Liver (tissue), 9 donors: Measurements from ENCODE around the gene MKI67. TPM values are rescaled to one million over a fixed set of nuclear protein-coding genes. Genes with fewer than 3 reads are reported as not detected.

ENCODE experiments used
- DNase-seq: peaks from one replicate; pipeline ENCODE4 v3.0.0-alpha.2; 2017; ENCODE audit warnings: low spot score
- H3K27ac ChIP-seq, 2 donors: one replicate each; pipeline ENCODE4 v1.7.0; 2013; ENCODE audit warnings: inconsistent platforms in 2 of 2, low read length in 2 of 2, control low read depth in 1 of 2, low read depth in 1 of 2, mild to moderate bottlenecking in 1 of 2
- H3K27me3 ChIP-seq, 4 donors: one replicate each; pipeline versions ENCODE4 v1.6.1 to v1.7.0; 2013; ENCODE audit warnings: low read length in 3 of 4, inconsistent platforms in 1 of 4, mild to moderate bottlenecking in 1 of 4, moderate library complexity in 1 of 4; ENCODE audit not compliant: control insufficient read depth in 4 of 4, insufficient read depth in 4 of 4
- H3K36me3 ChIP-seq, 4 donors: one replicate each; pipeline versions ENCODE4 v1.6.1 to v1.7.0; 2013; ENCODE audit warnings: low read length in 3 of 4, mild to moderate bottlenecking in 3 of 4, low read depth in 1 of 4, moderate library complexity in 1 of 4; ENCODE audit not compliant: control insufficient read depth in 4 of 4, insufficient read depth in 3 of 4
- H3K4me1 ChIP-seq, 4 donors: one replicate each; pipeline versions ENCODE4 v1.6.1 to v1.7.0; 2013; ENCODE audit warnings: low read length in 3 of 4, mild to moderate bottlenecking in 3 of 4, moderate library complexity in 1 of 4; ENCODE audit not compliant: control insufficient read depth in 4 of 4, insufficient read depth in 4 of 4
- H3K4me3 ChIP-seq, 3 donors: one replicate each; pipeline versions ENCODE4 v1.6.1 to v1.7.0; 2013; ENCODE audit warnings: low read length in 3 of 3, control low read depth in 1 of 3, low read depth in 1 of 3, mild to moderate bottlenecking in 1 of 3
- H3K9ac ChIP-seq, 2 donors: one replicate each; pipeline ENCODE4 v1.7.0; 2013; ENCODE audit warnings: low read length in 2 of 2, mild to moderate bottlenecking in 2 of 2, moderate library complexity in 2 of 2, control low read depth in 1 of 2, low read depth in 1 of 2
- H3K9me3 ChIP-seq, 4 donors: one replicate each; pipeline versions ENCODE4 v1.6.1 to v1.7.0; 2013; ENCODE audit warnings: low read length in 3 of 4; ENCODE audit not compliant: control insufficient read depth in 4 of 4
- EGR1 ChIP-seq, 2 donors: IDR thresholded peaks; 2 replicates each; pipeline ENCODE4 v1.6.1; 2016 to 2018; ENCODE audit warnings: antibody characterized with exemption in 2 of 2, low read depth in 2 of 2
- FOXA1 ChIP-seq: IDR thresholded peaks from 2 replicates; pipeline ENCODE4 v1.6.1; 2016; ENCODE audit warnings: antibody characterized with exemption
- GABPA ChIP-seq, 2 donors: IDR thresholded peaks in 1 of 2; conservative IDR thresholded peaks in 1 of 2; 2 replicates each; pipeline ENCODE4 v1.6.1; 2016; ENCODE audit warnings: antibody characterized with exemption in 2 of 2, mild to moderate bottlenecking in 1 of 2, moderate library complexity in 1 of 2
- HNF4A ChIP-seq, 2 donors: conservative IDR thresholded peaks; 2 replicates each; pipeline ENCODE4 v1.6.1; 2016; ENCODE audit warnings: antibody characterized with exemption in 2 of 2, mild to moderate bottlenecking in 2 of 2
- HNF4G ChIP-seq: IDR thresholded peaks from 2 replicates; pipeline ENCODE4 v1.6.1; 2016; ENCODE audit warnings: antibody characterized with exemption
- RAD21 ChIP-seq, 2 donors: IDR thresholded peaks; 2 replicates each; pipeline ENCODE4 v1.6.1; 2016; ENCODE audit warnings: antibody characterized with exemption in 2 of 2, mild to moderate bottlenecking in 2 of 2
- SP1 ChIP-seq: IDR thresholded peaks from 2 replicates; pipeline ENCODE4 v1.6.1; 2018; ENCODE audit warnings: antibody characterized with exemption, mild to moderate bottlenecking
- TAF1 ChIP-seq: conservative IDR thresholded peaks from 2 replicates; pipeline ENCODE4 v1.6.1; 2016; ENCODE audit warnings: antibody characterized with exemption, mild to moderate bottlenecking
- ZBTB33 ChIP-seq: IDR thresholded peaks from 2 replicates; pipeline ENCODE4 v1.6.1; 2016; ENCODE audit warnings: antibody characterized with exemption
- WGBS: extraction: QIAGEN DNeasy Blood & Tissue Kit; methylation state at CpG from one replicate; pipeline ENCODE4 v1.1.7; 2013; 5-methylcytosine and 5-hydroxymethylcytosine counted together
- polyA plus RNA-seq, 2 donors: library from polyadenylated mRNA; stranded (reverse) in 1 of 2; unstranded in 1 of 2; fragments of 200-250 nt in 1 of 2; fragments of >200 nt in 1 of 2; fragmentation: Nextera tagmentation in 1 of 2; extraction: Ambion mirVana in 1 of 2; gene quantifications; one replicate each; pipeline versions ENCODE4 v1.2.1 to v1.2.3, GENCODE V29; 2013 to 2015
- total RNA-seq, 2 donors: library from RNA; depleted of rRNA; stranded (reverse); fragments of >200 nt; gene quantifications; one replicate each; pipeline ENCODE4 v1.2.3, GENCODE V29; 2014
- donor health status: healthy.
- donor health status: healthy.
- donor health status: healthy.
- donor health status: healthy.
- donor health status: healthy.

Gene MKI67
- total and polyA plus RNA-seq, 4 donors, result 0.25 to 54.5 (median 1.1) TPM

- peaks cover 0 to 3% (median under 1%) of the 10 kb centered on the region in 4 donors for H3K36me3 ChIP-seq
- H3K9me3 ChIP-seq, result no peaks in the 10 kb centered on the region
- H3K4me3 ChIP-seq, result no peak overlapping the region
- H3K27me3 ChIP-seq, result peaks cover 0 to under 1% (median 0%) of the 10 kb centered on the region in 4 donors
- WGBS, result 96% methylated on average over 25 of the region's 25 CpGs
- no peak overlapping the region for H3K9ac ChIP-seq
- no peak for DNase-seq
- TF ChIP-seq EGR1 (IDR thresholded peaks at IDR 0.05; ENCODE audit: low read depth in 2 of 2), result no peak
- TF ChIP-seq FOXA1, result no peak
- H3K27ac ChIP-seq, result peak overlapping the region in 1 of 2 donors; percentile 43
- no peaks in the 10 kb centered on the region for H3K4me1 ChIP-seq
Measured at GRCh38 chr10:128055061-128055868, 71.0 kb downstream of the MKI67 start.

DNA sequence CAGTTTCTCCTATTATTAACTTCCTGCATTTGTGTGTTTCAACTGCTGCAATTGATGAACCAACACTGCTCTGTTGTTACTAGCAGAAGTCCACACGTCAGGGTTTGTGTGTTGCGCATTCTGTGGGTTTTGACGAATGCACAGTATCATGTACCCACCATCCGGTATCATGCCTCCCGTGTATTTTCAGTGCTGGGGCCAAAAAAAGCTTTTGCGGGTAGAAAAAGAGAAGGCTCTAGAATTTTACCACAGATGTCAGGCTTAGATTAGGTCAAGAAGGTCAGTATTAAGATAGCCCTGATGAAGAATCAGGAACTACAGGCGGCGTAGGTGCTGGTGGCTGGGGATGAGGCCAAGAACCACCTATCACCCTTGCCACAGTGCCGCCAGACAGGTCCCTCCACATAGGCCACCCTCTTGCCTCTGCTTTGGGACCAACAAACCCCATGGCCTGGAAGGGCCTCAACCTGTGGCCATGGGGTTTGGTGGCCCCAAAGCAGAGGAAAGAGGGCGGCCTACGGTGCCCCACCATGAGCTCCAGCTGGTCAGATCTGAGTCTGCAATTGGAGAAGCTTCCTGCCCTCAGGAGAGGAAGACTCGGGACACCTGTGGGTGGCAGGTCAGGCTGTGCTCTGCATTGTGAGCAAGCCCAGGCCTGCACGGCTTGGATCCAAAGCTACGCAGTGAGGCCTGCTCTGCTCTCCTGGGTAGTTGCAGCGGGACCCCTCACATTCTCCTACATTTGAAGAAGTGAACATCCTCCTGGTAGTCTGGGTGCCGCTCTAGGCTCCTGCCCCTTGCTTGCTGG lies 71.9 kb downstream of the MKI67 start:
- TF ChIP-seq HNF4G, result no peak
- TF ChIP-seq SP1, result no peak
- TF ChIP-seq FOXA1, result no peak
- TF ChIP-seq RAD21 (IDR thresholded peaks at IDR 0.05), result no peak
- no peak for TF ChIP-seq ZBTB33
- TF ChIP-seq TAF1, result no peak
- H3K4me3 ChIP-seq, result no peak overlapping the region
- H3K4me1 ChIP-seq, result no peaks in the 10 kb centered on the region
- H3K9ac ChIP-seq, result no peak overlapping the region
- peak overlapping the region in 1 of 2 donors; percentile 43 for H3K27ac ChIP-seq
- H3K27me3 ChIP-seq, result no peaks in the 10 kb centered on the region
- peaks cover 0 to 3% (median under 1%) of the 10 kb centered on the region in 4 donors for H3K36me3 ChIP-seq
- WGBS, result 85% methylated on average over 16 of the region's 16 CpGs
- no peaks in the 10 kb centered on the region for H3K9me3 ChIP-seq
- DNase-seq, result no peak

- Histone ChIP-seq H3K4me3 (no peak overlapping the region), H3K9ac (no peak overlapping the region), H3K36me3 (peaks cover 0 to 3% (median under 1%) of the 10 kb centered on the region in 4 donors), H3K27ac (peak overlapping the region in 1 of 2 donors; percentile 25), H3K4me1 (no peaks in the 10 kb centered on the region), H3K27me3 (no peaks in the 10 kb centered on the region), H3K9me3 (no peaks in the 10 kb centered on the region)
- DNase-seq, result no peak
- WGBS, result 95% methylated on average over 7 of the region's 7 CpGs
- TF ChIP-seq GABPA (IDR thresholded peaks at IDR 0.05 in 1 of 2, conservative IDR thresholded peaks at IDR 0.05 in 1 of 2), result no peak
- TF ChIP-seq TAF1, result no peak
- TF ChIP-seq HNF4A (conservative IDR thresholded peaks at IDR 0.05), result no peak
- TF ChIP-seq RAD21 (IDR thresholded peaks at IDR 0.05), result no peak
Measured at GRCh38 chr10:128053356-128053755, 72.9 kb downstream of the MKI67 start.
